GM12864 (cell line): ENCODE results near the gene RPS14.
A peak's percentile ranks its signal among the peaks of the same experiment; 100 is the strongest.

Experiments used
- DNase-seq: peaks from one replicate; pipeline ENCODE4 v3.0.0-alpha.2; 2011; ENCODE audit warnings: low read depth
- H3K4me3 ChIP-seq: 2 replicates; pipeline ENCODE4 v1.5.1; 2011; ENCODE audit warnings: mild to moderate bottlenecking, low read depth, low read length, control low read depth
- TF ChIP-seq, protein P1 (sequence below): IDR thresholded peaks from 2 replicates; pipeline ENCODE4 v1.5.1; 2011; ENCODE audit warnings: low read depth, mild to moderate bottlenecking, moderate library complexity, low read length, control low read depth, inconsistent platforms; ENCODE audit errors: missing control alignments

The RPS14 gene

DNA sequence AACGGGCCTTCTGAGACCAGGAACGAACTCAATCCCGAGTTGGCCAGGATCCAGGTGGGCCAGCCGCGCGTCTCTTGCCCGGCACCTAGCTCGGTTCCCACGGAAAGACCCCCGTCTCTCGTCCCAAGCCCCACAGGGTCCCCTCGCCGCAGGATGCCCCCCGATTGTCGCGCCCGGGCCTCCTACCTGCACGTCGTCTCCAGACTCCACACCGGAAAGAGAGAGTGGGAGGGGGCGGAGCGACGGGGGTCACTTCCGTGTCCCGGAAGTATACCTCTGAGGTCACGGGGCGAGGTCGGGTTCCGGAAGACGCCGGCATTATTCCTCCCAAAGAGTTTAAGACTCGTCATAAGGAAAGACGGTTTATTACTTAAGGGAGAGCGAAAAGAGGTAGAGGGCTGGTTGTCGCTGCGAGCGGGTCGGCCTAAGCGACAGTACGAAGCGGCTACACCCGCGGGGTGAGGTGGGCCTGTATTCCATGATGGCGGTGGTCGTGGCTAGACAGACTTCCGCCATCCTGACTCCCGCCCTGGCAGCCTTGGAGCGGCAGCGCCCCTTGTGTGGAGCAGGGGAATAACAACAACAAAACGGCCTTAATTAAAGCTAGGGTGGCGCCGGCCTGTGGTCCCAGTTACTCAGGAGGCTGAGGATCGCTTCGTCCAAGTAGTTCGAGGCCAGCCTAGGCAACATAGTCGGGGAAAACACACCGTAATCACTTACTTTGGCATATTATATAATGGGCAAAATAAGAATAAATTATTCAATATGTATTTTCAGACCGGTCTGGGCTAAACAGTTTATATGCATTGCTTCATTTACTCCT lies at the start of gene RPS14:
Gene RPS14 (minus strand): TSS at position 223 of the 823 bp plus-strand sequence. CDS start 2,006 bp downstream, outside the sequence.
- TF ChIP-seq, protein P1, sequence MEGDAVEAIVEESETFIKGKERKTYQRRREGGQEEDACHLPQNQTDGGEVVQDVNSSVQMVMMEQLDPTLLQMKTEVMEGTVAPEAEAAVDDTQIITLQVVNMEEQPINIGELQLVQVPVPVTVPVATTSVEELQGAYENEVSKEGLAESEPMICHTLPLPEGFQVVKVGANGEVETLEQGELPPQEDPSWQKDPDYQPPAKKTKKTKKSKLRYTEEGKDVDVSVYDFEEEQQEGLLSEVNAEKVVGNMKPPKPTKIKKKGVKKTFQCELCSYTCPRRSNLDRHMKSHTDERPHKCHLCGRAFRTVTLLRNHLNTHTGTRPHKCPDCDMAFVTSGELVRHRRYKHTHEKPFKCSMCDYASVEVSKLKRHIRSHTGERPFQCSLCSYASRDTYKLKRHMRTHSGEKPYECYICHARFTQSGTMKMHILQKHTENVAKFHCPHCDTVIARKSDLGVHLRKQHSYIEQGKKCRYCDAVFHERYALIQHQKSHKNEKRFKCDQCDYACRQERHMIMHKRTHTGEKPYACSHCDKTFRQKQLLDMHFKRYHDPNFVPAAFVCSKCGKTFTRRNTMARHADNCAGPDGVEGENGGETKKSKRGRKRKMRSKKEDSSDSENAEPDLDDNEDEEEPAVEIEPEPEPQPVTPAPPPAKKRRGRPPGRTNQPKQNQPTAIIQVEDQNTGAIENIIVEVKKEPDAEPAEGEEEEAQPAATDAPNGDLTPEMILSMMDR, result peak; percentile 91
- DNase-seq, result peak; percentile 91
- H3K4me3 ChIP-seq, result peak within 1 kb of the TSS; percentile 73

DNA sequence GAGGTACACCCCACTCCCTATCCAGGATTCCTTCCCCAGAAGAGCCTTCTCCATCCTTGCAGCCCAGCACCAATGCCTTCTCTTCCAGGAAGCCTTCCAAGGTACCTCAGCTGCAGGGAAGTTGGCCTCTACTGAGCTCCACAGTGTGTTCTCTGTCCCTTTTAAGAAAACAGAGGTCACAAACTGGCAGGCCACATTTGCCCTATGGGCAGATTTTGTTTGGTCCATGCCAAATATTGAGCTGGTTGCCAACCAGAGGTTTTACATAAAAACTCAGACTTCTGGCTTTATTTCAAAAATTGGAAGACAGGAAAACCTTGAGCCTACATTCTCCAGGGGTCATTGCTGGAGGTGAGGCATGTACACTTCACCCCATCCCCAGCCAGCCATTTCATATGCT lies 49.4 kb upstream of the RPS14 start:
- DNase-seq, result no peak
- TF ChIP-seq, protein P1, result no peak
- no peak overlapping the region for H3K4me3 ChIP-seq

DNA sequence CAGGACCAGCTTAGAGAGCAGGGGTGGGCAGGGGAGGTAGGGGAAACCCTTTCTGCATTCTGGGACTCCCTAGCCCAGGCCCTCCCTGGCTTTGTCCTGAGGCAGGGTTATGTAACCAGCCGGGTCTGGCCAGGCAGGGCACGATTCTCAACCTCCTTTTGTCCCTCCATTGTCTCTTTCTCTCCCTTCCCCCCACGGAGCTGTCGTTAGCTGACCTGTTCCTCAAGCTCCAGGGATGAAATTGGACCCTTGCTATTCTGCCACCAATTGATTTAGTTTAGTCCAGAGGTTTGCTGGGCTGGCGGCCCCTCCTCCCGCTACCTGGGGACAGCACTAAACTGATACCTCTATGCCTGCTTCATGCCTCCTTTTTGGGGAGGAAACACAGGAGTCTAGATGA lies 49.0 kb upstream of the RPS14 start:
- TF ChIP-seq, protein P1, result no peak
- no peak overlapping the region for H3K4me3 ChIP-seq
- DNase-seq, result no peak

DNA sequence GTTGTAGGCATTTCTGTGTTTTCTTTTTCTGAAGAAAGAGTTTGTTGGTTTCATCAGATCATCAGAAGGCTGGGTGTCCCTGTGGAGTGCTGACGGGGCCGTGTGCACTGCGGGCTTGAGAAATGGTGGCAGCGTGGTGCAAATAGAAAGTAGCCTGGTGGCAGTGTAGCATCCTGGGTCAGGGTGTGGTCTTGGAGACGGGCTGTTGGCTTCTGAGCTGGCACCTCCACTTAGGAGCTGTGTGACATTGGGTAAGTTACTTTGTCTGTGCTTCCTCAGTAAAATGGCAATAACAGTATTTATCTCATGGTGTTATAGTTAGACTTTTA lies 48.4 kb upstream of the RPS14 start:
- no peak for DNase-seq
- TF ChIP-seq, protein P1, result no peak
- H3K4me3 ChIP-seq, result no peak overlapping the region

DNA sequence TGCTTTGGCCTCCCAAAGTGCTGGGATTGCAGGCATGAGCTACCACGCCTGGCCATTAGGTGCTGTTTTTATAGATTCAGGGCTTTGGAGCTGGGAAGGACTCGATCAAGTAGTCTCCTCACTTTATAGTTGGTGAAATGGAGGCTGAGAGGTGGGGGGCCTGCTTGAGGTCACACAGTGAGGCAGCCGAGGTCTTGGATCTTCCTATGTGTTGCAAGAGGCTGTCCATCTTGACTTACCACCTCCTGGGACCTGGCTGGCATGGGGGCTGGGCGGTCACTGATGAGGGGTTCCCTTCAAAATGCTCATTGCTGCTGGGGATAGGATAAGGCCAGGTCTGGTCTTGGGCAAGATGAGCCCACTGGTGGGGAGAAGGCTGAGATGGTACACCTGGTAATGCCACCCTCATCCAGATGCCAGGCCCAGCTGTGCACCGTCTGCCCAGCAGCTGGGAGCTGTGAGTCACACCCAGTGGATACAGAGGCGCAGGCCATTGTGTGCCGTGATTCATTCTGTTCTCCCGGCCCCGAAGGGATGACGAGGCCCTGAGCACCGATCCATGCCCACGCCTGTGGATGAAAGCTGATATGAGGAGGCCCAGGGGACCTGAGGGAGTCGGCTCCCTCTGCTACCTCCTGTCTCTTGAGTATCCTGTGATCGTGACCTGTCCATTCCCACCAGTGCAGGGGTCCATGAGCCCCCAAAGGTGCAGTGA lies 47.9 kb upstream of the RPS14 start:
- DNase-seq, result no peak
- TF ChIP-seq, protein P1, result no peak
- H3K4me3 ChIP-seq, result no peak overlapping the region

DNA sequence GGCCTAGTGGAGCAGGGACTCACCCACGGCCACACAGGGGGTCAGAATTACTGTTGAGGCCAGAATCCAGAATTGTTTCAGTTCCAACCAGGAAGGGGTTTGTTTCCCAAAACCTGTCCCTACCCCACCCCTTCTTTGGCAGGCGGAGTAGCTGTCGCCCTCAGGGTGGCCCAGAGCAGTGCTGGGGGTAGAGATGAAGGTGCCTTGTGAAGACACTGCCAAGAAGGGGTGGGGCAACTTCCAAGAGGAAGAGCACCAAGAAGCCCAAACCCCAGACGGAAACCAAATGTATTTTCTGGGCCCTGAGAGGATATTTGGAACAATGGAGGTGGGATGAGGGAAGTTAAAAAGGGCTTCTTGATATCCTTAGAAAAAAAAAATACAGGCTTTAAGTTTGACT lies 47.0 kb upstream of the RPS14 start:
- TF ChIP-seq, protein P1, result no peak
- H3K4me3 ChIP-seq, result no peak overlapping the region
- DNase-seq, result no peak
